MCF 10A (cell line): Measurements from ENCODE around the gene ZNF668. TPM values are rescaled to one million over a fixed set of nuclear protein-coding genes. Genes with fewer than 3 reads are reported as not detected.

Experiments
- BruUV-seq: library from RNA; stranded (reverse); fragments of 400-500 nt; replicated peaks from 2 replicates; lab custom pipeline; 2021; lab: Mats Ljungman, UMichigan
- CTCF ChIA-PET: fragments of 300-600 bp; sonication (Branson Sonifier 250); formaldehyde crosslinking; extraction: SDS; loops from one replicate; lab custom pipeline; 2021; ENCODE audit warnings: antibody characterized with exemption, inconsistent platforms; lab: Yijun Ruan, JAX
- POLR2A ChIA-PET: fragments of 300-600, 350-650 bp; sonication (Branson Sonifier 250); formaldehyde crosslinking; extraction: SDS; loops from one replicate; lab custom pipeline; 2020; ENCODE audit warnings: antibody characterized with exemption, inconsistent platforms; lab: Yijun Ruan, JAX
- DNase-seq: peaks from one replicate; pipeline ENCODE4 v3.0.0-alpha.2; 2018; ENCODE audit not compliant: unreplicated experiment
- H3K27ac Mint-ChIP-seq: one replicate; pipeline ENCODE4 v1.8.0; 2022; ENCODE audit warnings: mild to moderate bottlenecking, low read depth, mixed read lengths; ENCODE audit not compliant: unreplicated experiment
- H3K27me3 Mint-ChIP-seq: one replicate; pipeline ENCODE4 v1.8.0; 2022; ENCODE audit warnings: mixed read lengths; ENCODE audit not compliant: insufficient read depth, unreplicated experiment
- H3K36me3 Mint-ChIP-seq: one replicate; pipeline ENCODE4 v1.8.0; 2022; ENCODE audit warnings: mild to moderate bottlenecking, moderate library complexity, mixed read lengths; ENCODE audit not compliant: insufficient read depth, unreplicated experiment
- H3K4me1 Mint-ChIP-seq: one replicate; pipeline ENCODE4 v1.8.0; 2022; ENCODE audit warnings: mixed read lengths; ENCODE audit not compliant: insufficient read depth, unreplicated experiment
- H3K4me3 Mint-ChIP-seq: one replicate; pipeline ENCODE4 v1.8.0; 2022; ENCODE audit warnings: mild to moderate bottlenecking, moderate library complexity, mixed read lengths; ENCODE audit not compliant: unreplicated experiment
- H3K9me3 Mint-ChIP-seq: one replicate; pipeline ENCODE4 v1.8.0; 2022; ENCODE audit warnings: mixed read lengths; ENCODE audit not compliant: unreplicated experiment
- CTCF ChIP-seq: fragments of 200-600 bp; IDR thresholded peaks from one replicate; pipeline ENCODE4 v1.8.0; 2022; ENCODE audit warnings: antibody characterized with exemption, mild to moderate bottlenecking; ENCODE audit not compliant: unreplicated experiment
- intact Hi-C: fragments of 100-400 bp; cut with micrococcal nuclease; formaldehyde crosslinking; loops from 2 replicates; pipeline ENCODE4 v1.14.1; 2022
- total RNA-seq: library from RNA; stranded (reverse); gene quantifications from 2 replicates; pipeline ENCODE4 v1.2.3, GENCODE V29; 2022

The ZNF668 gene
- total RNA-seq, 1 experiment from 2014 or later: 11.9 TPM

GRCh38 chr16:31042866-31043265 lies 31.2 kb downstream of the ZNF668 start:
- BruUV-seq: no TSS peak
- no peak for DNase-seq
- no peak overlapping the region for H3K4me3 Mint-ChIP-seq
- ChIA-PET CTCF (interaction anchor here (0.6 kb wide), 1 partner anchor 400 kb away, joined by 3 read pairs; the partner anchor contains the start of gene ZNF843), POLR2A (interaction anchor here (1.1 kb wide), 2 partner anchors 9 to 25 kb away, joined by 3 to 6 read pairs; no protein-coding TSS in a partner anchor)
- H3K36me3 Mint-ChIP-seq: peaks cover 61% of the 10 kb centered on the region
- no peaks in the 10 kb centered on the region for H3K9me3 Mint-ChIP-seq
- H3K27me3 Mint-ChIP-seq: no peaks in the 10 kb centered on the region
- intact Hi-C loops: no loop called here
- no peaks in the 10 kb centered on the region for H3K4me1 Mint-ChIP-seq
- H3K27ac Mint-ChIP-seq: no peak overlapping the region
- TF ChIP-seq CTCF: no peak

GRCh38 chr16:31038993-31039392 lies 35.0 kb downstream of the ZNF668 start:
- no peaks in the 10 kb centered on the region for H3K4me1 Mint-ChIP-seq
- H3K27me3 Mint-ChIP-seq: no peaks in the 10 kb centered on the region
- intact Hi-C loops: no loop called here
- TF ChIP-seq CTCF: no peak
- peak overlapping the region; percentile 27 for H3K27ac Mint-ChIP-seq
- ChIA-PET CTCF (interaction anchor here (0.6 to 0.7 kb wide), 2 partner anchors 8 to 53 kb away, joined by 3 to 4 read pairs; no protein-coding TSS in a partner anchor), POLR2A (interaction anchor here (0.9 to 1.0 kb wide), 3 partner anchors 8 to 34 kb away, joined by 3 to 4 read pairs (median 3); no protein-coding TSS in a partner anchor)
- no TSS peak for BruUV-seq
- H3K4me3 Mint-ChIP-seq: no peak overlapping the region
- H3K9me3 Mint-ChIP-seq: no peaks in the 10 kb centered on the region
- peaks cover 84% of the 10 kb centered on the region for H3K36me3 Mint-ChIP-seq
- DNase-seq: no peak

- H3K9me3 Mint-ChIP-seq: no peaks in the 10 kb centered on the region
- ChIA-PET POLR2A (no interaction called here), CTCF (interaction anchor here (1.2 kb wide), 1 partner anchor 14 kb away, joined by 7 read pairs; no protein-coding TSS in a partner anchor)
- H3K36me3 Mint-ChIP-seq: peaks cover 74% of the 10 kb centered on the region
- no peak overlapping the region for H3K4me3 Mint-ChIP-seq
- no peaks in the 10 kb centered on the region for H3K4me1 Mint-ChIP-seq
- H3K27ac Mint-ChIP-seq: no peak overlapping the region
- TF ChIP-seq CTCF: no peak
- no TSS peak for BruUV-seq
- no peaks in the 10 kb centered on the region for H3K27me3 Mint-ChIP-seq
- intact Hi-C loops: no loop called here
- DNase-seq: no peak
Observed at GRCh38 chr16:31036691-31037090, 37.3 kb downstream of the ZNF668 start.

- ChIA-PET CTCF (interaction anchor here (0.6 to 0.9 kb wide), 3 partner anchors 12 to 108 kb away, joined by 3 read pairs; no protein-coding TSS in a partner anchor), POLR2A (interaction anchor here (0.6 to 4.4 kb wide), 20 partner anchors 11 to 420 kb away, joined by 3 to 52 read pairs (median 4); partner anchors contain the start of genes HSD3B7, KAT8, VKORC1 and ZNF646)
- Mint-ChIP-seq H3K27me3 (no peaks in the 10 kb centered on the region), H3K4me1 (no peaks in the 10 kb centered on the region), H3K4me3 (peak overlapping the region; percentile 91), H3K27ac (peak overlapping the region; percentile 84), H3K36me3 (peaks cover 46% of the 10 kb centered on the region), H3K9me3 (no peaks in the 10 kb centered on the region)
- TF ChIP-seq CTCF: no peak
- intact Hi-C loops: loop anchor here (1.0 to 5.0 kb wide), 5 partner anchors 18 to 418 kb away; no protein-coding TSS in a partner anchor
- TSS peak; percentile 63 for BruUV-seq
- DNase-seq: peak; percentile 87
Observed at GRCh38 chr16:31033709-31034492, 40.1 kb downstream of the ZNF668 start.
